Midbrain (tissue), 1 donor: ENCODE results near the gene CSTA.
A peak's percentile ranks its signal among the peaks of the same experiment; 100 is the strongest.

Source experiments
- DNase-seq: peaks from one replicate; lab custom pipeline; 2025; lab: John Stamatoyannopoulos, UW

The CSTA gene

GRCh38 chr3:122377975-122378374, 52.9 kb downstream of the CSTA start:
- DNase-seq = no peak

DNA sequence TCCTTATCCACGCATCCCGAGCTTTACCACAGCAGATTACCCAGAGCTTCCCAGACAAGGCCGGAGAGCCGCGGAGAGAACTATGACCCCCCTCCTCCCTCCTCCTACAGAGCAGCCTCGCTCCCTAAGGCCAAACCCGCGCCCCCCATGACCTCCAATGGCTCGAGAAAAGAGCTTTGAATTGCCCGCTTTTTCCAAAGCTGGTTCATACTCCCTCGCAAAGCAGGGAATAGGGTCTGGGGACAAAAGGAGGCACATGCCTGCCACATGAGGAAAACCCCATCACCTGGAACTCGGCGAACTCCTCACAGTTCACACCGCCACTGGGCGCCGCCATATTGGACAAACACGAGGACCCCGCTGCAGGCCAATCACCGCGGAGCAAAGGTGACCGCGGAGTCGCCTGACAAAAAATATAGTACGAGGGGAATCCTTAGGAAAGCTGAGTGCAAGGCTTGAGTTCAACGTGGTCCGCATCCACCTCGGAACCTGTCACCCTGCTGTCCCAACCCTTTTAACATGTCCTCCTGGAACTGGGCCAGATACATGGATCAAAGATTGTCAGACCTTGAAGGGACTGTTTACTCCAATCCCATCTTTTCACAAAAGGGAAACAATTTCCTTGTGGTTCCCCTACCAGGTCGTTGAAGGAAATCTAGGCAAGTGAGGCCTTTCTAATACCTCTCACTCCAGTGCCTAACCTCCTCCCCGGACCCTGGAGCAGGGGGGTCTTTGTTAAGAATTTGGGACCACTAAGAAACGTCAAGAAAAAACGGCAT, 58.0 kb downstream of the CSTA start, which contains the start of gene MIX23:
MIX23 (minus strand) TSS at position 344 of the 779 bp plus-strand sequence; CDS start at position 337, 7 bp downstream.
- peak; percentile 84 for DNase-seq

GRCh38 chr3:122383771-122384697, 59.0 kb downstream of the CSTA start, which contains the start of gene FAM162A:
Gene FAM162A, plus strand, starts transcription at chr3:122384182. Its CDS starts 84 bp downstream, at chr3:122384266.
- peak; percentile 96 for DNase-seq

DNA sequence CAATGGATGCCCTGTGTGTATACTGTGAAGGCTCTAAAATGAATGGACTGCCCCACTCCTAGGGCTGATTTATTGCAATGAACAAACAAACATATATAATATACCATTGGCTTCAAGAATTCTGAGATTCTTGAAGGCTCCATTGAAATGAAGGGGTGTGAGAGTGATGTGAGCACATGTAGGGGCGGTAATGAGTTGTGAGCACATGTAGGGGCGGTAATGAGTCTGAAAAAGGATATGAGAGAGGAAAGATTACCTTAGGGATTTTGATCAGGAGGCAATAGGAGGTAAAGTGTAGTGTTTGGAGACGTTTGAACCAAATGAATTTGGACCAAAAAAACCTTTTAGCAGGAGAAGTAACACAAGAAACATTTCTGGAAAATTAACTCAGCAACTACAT, 62.7 kb downstream of the CSTA start:
- DNase-seq = no peak

DNA sequence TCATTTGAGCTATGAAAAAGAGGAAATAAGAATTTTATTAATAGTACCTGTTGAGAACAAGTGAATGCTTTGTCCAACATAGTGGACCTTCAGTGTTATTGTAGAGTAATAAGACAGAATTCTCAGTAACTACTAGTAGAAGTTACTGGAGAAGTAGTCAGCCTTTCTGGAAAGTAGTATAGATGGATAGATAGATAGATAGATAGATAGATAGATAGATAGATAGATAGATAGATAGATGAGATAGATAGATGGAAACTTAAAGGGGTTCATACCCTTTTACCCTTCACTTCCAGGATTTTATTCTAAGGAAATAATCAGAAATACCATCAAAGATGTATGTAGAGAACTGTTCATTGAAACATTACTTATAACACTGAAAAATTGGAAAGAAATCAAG, 64.1 kb downstream of the CSTA start:
- DNase-seq = no peak

DNA sequence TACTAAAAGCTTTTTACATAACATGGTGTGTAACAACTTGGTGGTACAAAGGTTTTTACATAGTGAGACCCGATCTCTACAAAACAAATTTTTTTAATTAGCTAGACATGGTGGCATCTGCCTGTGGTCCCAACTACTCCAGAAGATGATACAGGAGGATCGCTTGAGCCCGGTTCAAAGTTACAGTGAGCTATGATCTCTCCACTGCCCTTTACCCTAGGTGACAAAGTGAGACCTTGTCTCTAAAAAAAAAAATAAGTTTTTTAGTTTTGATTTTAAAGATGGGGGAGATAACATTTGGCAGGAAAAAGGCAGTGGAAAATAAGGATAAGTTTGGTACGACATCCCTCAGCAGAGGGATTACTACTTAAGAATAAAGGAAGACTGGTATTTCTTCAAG, 64.8 kb downstream of the CSTA start:
- no peak for DNase-seq

DNA sequence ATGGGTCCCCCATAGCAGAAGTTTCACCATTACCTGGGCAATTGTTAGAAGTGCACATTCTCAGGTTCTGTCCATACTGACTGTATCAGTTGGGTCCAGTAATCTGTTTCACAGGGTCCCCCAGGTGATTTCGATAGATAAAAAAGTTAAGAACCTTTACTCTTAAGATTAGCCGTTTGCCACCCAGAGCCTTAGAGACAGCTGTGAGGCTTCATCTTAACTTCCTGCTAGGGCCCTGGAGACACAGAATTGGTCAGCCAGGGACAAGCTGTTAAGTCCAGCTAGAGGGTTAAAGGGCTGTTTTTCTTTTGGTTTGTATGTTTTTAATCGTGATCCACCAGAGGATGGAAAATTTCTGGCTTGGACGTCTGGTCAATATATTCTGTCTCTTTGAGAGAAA, 65.6 kb downstream of the CSTA start:
- no peak for DNase-seq
